HG02798 (cell line): ENCODE measurements around the gene DOK6.
A peak's percentile ranks its signal among the peaks of the same experiment; 100 is the strongest.
"Not testable (repeated sequence)": the region's sequence is repeated elsewhere in the genome, so short reads cannot be mapped to it uniquely, and the experiment has no call there.

Experiments
- ATAC-seq: cut with Tn5 transposase; IDR thresholded peaks from one replicate; pipeline ENCODE4 v1.9.1; 2021; ENCODE audit warnings: mild to moderate bottlenecking; ENCODE audit not compliant: unreplicated experiment, poor library complexity

Gene DOK6

DNA sequence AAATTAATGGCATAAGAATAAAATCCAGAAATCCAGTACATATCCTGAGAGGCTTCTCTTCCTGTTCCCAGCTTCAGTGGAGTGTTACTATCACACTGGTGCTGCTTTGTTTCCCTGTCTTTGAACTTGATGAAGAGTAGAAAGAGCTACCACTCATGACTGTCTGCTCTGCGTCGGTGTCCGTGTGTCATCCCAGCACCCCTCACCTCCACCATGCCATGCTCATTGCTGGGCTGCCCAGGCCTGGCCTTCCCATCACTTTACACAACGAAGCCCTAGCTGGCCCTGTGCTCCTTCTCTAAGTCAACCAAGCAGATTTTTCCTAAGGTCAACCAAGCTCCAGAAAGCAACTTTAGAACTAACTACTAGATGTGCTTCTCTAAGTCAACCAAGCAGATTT, 215.4 kb downstream of the DOK6 start:
- ATAC-seq, result no peak

DNA sequence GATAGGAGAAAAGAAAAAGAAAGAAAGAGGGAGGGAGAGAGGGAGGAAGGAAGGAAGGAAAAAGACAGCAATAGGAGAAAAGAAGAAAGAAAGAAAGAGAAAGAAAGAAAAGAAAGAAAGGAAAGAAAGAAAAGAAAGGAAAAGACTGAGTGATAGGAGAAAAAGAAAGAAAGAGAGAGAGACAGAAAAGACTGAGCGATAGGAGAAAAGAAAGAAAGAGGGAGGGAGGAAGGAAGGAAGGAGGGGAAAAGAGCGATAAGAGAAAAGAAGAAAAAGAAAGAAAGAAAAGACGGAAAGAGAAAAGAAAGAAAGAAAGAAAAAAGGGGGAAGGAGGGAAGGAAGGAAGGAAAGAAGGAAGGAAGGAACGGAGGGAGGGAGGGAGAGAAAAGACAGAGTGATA, 216.7 kb downstream of the DOK6 start:
- ATAC-seq, result no peak

DNA sequence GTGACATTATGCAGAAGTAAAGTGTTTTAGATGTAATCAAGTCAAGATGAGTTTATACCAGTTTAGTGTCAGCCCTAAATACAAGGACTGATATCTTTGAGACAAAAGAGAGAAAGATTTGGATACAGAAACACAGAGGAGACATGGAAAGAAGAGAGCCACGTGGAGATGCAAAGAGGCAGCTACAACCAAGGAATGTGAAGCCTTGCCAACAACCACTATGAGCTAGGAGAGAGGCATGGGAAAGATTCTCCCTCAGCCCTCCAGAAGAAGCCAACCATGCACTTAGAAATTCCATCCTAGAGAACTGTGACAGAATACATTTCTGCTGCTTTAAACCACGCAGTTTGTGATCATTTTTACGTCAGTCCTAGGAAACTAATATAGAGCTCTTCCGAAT, 217.2 kb downstream of the DOK6 start:
- no peak for ATAC-seq

DNA sequence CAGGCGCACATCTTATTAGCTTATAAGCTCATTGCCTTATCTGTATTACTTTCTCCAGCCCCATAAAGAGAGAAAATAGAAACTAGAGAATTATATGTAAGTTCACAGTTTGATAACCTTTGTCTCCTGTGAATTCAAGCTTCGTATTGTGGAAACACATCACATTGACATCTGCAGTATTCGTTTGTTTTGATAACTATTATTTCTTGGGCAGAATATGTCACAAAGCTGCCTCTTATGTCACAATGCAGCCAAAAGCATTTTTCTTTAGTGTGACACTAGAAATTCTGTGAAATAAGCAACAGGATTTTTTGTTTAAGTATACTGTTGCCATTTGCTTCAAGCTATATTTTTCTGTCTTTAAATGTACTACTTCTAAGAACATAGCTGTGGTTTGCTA, 221.5 kb downstream of the DOK6 start:
- ATAC-seq, result no peak

DNA sequence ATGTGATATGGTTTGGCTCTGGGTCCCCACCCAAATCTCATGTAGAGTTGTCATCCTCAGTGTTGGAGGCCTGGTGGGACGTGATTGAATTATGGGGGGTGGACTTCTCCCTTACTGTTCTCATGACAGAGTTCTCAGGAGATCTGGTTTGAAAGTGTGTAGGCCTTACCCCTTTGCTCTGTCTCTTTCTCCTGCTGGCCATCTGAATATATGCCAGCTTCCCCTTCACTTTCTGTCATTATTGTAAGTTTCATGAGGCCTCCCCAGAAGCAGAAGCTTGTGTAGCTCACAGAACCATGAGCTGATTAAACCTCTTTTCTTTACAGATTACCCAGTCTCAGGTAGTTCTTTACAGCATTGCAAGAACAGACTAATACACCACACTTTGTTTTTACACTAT, 222.3 kb downstream of the DOK6 start:
- no peak for ATAC-seq

DNA sequence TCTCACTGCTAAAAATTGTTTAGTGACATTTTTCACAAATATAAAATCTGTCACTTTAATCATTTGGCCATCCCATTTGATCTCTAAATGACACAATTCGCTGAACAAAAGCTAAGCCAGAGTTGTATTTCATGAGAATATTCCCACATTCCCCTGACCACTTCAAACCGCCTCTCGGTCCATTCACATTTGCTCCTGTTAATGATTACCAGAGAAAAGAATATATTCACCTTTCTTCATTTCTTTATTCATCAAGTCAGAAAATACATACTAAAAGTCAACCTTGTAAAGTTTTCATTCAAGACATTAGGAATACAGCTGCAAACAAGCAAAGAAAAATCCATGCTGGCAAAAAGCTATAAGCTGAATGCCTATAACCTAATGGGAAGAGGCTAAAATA, 225.5 kb downstream of the DOK6 start:
- ATAC-seq, result no peak

DNA sequence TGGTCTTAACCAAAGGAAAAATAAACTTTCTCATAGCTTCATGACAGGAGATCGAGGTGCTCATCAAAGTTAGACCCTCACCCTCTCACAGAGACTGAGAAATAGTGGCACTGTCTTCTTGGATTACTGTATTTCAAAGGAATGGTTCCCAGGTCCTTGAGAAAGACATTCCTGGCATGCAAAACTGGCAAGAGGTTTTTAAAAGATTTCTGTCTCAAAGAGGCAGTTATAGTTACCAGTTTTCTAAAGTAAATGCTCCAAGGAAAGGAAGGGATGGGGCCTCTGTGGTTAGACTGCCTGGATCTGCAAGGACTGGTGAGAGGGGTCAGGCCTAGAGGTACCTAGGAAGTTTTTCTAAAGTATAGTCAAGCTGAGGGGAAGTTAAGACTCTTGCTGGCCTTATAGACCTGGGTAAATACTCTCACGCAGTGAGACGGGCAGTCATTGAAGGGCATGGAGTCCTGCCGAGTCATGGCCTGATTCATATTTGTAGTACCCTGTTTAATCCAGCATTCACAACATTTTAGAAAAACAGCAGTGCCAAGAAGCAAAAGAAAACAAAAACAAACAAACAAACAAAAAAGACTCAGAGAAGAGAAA, 226.1 kb downstream of the DOK6 start:
- no peak for ATAC-seq

DNA sequence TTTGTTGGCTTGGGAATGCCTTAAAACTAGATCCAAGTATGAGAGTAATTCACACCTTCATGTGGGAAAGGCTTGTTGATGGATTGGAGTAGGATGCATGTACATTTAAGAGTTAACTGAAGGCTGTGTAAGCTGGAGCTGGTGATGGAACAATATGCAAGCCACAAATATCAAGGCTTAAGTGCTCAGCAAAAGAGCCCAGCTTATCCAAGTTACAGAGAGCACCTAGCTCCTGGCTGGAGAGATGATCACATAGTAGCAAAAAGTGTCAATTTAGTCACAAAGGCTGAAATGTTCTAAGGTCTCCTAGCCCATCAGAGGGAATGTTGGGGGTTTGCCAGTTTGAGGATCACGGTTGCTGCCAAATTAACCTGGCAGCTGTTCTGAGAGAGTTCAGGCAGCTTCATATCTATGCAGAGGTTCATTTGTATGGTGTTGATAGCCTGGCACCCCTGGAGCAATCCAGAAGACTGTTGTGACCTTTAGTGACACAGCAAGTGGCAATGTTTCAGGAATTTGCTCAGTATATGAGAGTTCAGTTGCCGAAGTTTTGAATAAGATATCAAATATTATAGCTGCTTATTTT, 228.2 kb downstream of the DOK6 start:
- no peak for ATAC-seq

DNA sequence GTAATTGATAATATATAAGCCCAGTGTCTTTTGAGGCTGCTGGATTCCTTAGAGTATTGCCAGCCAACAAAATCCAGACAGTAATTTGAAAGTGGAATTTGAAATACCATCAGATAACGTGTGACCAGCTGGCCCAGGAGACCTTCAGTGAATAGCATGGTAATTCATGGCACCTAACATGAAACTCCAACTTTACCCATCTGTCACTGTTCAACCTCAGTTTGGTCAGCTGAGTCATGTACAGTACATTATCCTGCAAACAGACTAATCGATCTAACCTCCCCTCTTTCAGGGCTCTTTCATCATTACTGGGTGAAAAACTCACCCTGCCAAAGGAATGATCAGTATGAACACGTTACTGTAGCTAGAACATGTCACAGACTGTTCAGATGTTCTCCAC, 230.6 kb downstream of the DOK6 start:
- no peak for ATAC-seq

DNA sequence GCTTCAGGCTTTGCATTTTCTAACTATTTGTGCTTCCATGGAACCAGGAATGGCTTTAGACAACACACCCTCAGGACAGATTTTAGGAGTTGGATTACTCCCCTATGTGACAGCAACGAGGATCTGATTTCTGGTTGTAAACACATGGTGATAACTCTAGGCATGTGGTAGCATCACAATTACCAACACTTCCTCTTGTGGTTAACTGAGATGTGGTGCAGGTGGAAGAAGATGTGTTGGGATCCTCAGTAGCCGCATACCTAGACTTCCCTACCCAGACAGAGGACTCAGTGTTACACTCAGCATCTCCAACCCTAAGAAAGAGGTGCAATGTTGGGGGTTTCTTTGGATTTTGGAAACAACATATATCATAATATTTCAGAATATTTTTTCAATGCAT, 234.8 kb downstream of the DOK6 start:
- ATAC-seq, result no peak

DNA sequence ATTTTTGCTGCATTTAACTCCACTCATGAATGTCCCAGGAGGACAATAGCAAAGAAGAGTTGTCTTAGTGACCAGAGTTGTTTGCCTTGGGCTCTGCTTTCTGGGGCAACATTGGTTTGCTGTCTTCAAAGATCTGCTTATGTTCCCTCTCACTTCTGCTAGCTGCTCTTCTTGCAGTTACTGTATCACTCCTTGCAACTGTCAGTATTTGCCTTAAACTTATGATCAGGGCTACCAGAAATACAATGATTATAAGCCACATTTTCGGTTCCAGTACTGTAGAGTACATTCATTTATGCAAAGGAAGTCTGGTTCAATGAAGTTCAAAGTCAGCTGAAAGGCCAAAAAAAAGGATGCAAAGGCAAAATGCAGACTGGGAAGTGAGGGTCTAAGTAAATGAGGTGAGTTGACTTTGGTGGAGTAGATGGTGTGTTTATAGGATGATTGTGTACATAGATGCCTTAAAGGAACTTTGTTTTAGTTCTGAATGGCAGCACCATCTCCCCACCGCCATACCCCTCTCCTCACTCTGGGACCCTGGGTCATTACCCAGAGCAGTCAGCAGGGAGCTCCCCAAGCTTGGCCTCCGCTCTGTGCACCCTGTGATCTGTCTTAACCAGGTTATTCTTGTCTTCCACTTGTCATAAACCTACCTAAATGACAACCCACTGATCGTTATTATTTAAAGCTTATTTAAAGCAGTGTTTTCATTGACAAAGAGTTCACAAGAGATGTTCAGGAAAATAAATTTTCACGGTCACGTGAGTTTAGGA, 236.0 kb downstream of the DOK6 start:
- ATAC-seq, result peak; percentile 75

DNA sequence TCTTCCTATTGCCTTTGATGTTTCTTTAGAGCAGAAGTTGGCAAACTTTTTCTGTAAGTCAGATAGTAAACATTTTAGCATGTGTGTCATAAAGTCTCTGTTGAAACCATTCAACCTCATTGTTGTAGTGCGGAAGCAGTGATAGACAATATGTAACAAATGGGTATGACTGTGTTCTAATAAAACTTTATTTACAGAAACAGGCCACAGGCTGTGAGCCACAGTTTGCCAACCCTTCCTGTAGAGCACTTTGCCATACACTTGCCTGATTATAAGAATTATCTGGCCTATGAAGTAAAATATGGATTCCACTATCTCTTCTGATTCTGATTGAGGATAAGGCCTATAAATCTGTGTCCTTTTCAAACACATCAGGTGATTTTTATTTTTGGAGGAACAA, 237.4 kb downstream of the DOK6 start:
- no peak for ATAC-seq

DNA sequence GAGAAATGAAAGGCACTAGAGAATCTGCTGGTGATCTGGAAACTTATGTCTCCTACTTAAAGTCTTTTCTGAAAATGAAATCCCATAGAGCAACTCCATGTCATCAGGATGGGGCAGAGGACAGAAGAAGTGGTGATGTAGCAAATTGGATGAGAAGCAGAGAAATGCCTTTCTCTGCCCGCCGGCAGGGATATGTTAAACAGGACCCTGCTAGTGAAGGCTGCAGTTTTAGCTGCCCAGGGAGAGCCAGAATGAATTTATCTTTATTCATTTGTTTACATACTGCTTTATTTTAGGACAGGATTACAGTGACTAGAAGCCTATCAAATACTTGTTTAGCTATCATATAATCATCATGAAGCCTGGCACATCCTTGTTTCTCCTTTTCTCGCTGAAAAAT, 247.0 kb downstream of the DOK6 start:
- ATAC-seq, result no peak

DNA sequence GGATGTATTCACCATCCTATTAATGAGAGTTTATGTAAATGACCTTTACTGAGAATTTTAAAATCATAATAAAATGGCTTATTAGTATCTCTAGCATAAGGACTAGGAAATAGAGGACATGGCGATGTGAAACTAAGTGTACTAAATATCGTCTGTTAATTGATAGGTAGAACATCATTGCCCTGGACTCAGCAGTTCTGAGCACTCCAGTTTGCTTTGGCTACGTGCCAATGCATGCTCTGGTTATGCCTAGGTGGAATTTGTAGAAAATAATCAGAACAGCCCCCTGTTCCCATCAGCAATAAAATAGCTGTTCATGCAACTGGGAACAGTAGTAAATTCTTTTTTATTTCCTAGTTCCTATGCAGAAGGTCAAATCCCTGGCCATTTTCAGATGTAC, 247.8 kb downstream of the DOK6 start:
- ATAC-seq, result no peak

DNA sequence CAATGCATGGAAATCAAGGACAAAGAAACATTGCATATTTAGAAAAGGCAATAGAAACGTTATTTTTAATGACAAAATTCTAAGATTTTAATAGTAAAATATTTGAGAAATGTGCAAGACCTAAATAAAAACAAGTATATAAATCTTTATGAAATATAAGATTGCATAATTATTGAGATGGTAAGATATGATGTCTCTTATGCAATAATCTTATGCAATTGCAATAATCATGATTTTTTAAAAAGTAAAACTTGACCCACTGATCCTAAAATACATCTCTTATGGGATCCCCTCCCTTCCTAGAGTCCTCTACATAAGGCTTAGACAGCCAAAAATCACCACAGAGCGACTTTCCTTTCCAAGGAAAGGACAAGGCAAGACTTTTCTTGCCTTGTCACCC, 249.0 kb downstream of the DOK6 start:
- no peak for ATAC-seq

DNA sequence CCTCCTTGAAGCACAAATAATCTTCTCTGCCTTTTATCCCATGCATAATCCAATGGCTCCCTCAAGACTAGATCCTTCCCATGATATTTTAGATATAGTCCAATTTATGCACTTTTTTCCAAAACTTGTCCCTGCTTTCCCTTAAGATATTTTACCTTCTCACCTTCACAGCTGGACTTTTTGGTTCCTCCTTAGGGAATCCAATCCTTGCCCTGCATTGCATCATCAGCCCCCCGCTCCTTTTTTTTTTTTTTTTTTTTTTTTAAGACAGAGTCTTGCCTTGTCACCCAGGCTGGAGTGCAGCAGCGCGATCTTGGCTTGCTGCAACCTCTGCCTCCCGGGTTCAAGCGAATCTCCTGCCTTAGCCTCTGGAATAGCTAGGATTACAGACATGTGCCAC, 250.6 kb downstream of the DOK6 start:
- no peak for ATAC-seq

DNA sequence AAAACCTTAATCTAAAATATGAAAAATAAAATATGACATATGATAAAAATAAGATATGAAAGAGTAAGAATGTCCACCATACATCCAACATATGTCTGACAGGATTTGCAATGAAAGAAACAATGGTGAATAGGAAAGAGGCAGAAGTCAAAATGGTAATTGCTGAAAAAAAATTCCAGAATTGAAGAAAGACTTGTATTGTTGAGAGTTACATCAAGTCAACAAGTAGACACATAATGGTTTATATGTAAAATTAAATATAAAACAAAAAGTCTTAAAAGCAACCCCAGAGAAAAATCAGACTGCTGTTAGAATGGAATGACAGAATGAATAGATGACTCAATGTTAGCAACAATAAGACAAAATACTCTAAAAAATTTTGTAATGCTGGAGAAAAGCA, 255.1 kb downstream of the DOK6 start:
- ATAC-seq, result no peak

DNA sequence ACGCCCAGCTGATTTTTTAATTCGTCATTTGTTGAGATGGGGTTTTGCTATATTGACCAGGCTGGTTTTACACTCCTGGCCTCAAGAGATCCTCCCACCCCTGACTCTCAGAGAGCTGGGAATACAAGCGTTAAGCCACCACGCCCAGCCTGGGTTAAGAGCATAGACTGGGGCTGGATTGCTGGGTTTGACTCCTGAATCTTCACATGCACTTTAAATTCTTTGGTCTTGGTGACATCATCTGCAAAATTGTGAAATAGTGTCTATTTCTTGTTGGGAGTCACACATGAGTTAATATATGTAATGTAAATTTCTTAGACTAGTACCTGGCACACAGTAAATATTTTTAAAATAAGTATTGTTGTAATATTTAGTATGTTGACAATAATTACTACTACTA, 257.4 kb downstream of the DOK6 start:
- no peak for ATAC-seq

DNA sequence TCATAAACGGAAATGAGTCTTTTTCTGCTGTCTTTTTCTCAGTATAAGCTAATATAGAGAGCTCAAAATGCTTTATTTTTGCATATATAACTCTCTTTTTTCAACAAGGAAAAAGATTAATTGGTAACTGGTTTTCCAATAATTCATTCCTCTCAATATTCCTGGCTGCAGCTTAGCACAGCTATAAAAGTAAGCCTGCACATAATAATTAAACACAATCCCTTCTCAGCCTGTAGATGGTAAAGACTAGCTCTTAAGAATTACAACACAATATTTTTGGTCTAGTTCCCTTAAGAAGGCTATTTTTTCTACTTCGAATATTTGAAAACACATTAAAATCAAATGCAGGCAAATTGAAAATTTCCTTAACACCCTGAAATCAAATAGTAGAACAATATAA, 258.0 kb downstream of the DOK6 start:
- ATAC-seq, result no peak

DNA sequence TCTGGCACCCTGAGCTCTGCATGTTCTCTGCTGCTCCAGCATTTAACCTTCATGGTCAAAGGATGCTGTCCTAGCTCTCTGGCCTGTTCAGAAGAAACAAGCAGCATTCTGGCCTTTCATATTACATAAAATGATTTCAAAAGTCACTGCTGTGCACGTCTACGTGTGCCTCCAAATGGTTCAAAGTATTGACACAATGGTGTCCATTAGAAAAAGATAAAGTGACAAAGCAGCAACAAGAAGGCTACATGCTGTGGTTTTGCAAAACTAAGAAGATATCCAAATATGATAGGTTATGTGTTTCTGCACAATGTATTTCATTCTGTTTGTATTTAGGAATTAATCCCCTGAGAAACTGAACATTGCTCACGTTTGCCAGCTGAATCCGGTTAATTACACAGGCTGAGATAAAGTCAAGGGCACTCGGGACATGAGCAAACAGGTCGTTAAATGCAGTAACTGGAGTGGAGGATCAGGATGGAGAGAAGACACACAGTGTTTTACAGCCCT, 258.5 kb downstream of the DOK6 start:
- ATAC-seq, result no peak

DNA sequence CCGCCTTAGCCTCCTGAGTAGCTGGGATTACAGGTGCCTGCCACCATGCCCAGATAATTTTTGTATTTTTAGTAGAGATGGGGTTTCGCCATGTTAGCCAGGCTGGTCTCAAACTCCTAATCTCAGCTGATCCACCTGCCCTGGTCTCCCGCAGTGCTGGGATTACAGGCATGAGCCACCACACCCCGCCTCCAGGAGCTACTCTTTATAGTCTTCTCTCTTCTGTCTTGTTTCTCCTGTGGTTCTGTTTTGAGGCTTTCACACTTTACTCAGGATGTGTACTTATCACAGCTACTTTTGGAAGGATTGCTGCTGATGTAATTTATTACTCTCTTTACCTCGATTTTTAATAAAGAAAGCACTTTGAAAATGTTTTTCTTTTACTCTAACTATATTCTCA, 261.4 kb downstream of the DOK6 start:
- ATAC-seq, result not testable (repeated sequence)

DNA sequence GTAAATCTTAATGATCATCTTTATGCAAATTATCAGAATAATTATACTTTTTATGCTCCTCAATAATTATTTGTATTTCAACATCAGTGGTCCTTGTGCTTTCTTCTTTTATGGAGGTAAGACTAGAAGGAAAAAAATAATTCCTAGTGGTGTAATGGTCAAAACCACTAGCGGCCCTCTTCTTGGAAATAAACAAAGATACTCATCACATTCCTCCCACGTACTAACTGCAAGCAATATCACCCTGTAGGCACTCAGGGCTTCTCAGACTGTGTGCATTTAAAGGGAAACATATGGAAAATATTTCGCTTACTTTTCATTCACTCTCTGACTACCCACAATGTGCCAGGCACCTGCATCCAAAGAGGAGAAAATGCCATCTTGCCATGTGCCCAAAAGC, 263.7 kb downstream of the DOK6 start:
- ATAC-seq, result no peak
